Erythroblast (primary cell): ENCODE results near the gene CLIC1.

Experiments used
- DNase-seq, 2 experiments: peaks; one replicate each; lab custom pipeline; 2025; lab: John Stamatoyannopoulos, UW
- GATA1 ChIP-seq: IDR thresholded peaks from 2 replicates; pipeline ENCODE4 v1.6.1; 2011; ENCODE audit warnings: low read depth, mild to moderate bottlenecking, control low read depth, low read length, moderate library complexity
- POLR2A ChIP-seq: IDR thresholded peaks from 2 replicates; pipeline ENCODE4 v1.6.1; 2011; ENCODE audit warnings: mild to moderate bottlenecking, low read length

CLIC1 gene

GRCh38 chr6:31701666-31702404 is 34.5 kb downstream of the CLIC1 start:
- TF ChIP-seq POLR2A: no peak
- no peak for TF ChIP-seq GATA1
- peak; percentile 76 to 84 for DNase-seq

GRCh38 chr6:31700740-31701401 is 35.5 kb downstream of the CLIC1 start:
- no peak for TF ChIP-seq GATA1
- TF ChIP-seq POLR2A: no peak
- no peak for DNase-seq

DNA sequence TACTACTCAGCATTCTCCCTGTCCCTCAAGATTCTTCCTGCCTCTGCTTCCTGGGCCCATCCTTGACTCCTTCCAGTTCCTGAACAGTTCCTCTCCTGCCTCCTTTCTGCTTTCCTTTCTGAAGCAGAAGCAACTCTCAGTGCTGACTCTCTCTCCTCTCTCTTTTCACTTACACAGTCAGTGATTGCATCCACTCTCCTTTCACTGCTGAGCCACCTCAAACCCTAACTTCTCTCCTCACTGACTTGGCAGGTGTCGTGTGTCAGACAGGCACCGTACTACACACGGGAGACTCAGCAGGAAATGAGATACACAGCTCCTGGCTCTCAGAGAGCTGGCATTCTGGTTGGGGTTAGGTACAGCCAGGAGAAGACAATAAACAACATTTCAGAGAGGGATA is 38.8 kb downstream of the CLIC1 start:
- TF ChIP-seq GATA1 (no peak), POLR2A (no peak)
- no peak for DNase-seq

- TF ChIP-seq GATA1: no peak
- no peak for TF ChIP-seq POLR2A
- no peak for DNase-seq
Measured at GRCh38 chr6:31693535-31693934, 42.8 kb downstream of the CLIC1 start.

GRCh38 chr6:31692886-31693285 is 43.4 kb downstream of the CLIC1 start:
- DNase-seq: no peak
- no peak for TF ChIP-seq POLR2A
- no peak for TF ChIP-seq GATA1

- TF ChIP-seq GATA1 (no peak), POLR2A (no peak)
- no peak for DNase-seq
Measured at GRCh38 chr6:31692353-31692752, 44.0 kb downstream of the CLIC1 start.

DNA sequence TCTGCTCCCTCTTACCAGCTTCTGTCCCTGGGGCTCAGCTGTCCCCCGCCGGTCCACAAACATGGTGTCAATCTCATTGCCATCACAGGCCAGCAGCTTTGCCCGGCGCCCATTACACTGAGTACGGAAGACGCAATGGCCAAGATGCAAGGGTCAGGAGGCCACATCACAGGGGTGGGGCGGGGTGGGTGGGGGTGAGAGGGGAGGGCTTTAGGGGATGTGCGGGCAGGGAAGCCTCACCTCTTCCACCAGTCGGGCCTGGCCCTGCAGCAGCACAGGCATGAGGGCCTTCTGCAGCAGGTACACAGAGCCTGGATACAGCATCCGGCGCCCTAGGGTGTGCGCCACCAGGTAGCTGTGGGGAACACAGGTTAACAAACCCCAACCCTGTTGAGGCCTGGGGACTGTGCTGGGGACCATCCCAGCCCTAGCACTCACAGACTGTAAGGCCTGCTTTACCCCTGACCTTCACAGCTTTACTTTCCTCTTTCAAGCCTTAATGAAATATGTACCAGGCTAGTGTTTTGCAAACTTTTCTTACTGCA is 44.7 kb downstream of the CLIC1 start:
- no peak for TF ChIP-seq GATA1
- TF ChIP-seq POLR2A: no peak

GRCh38 chr6:31691078-31691463 is 45.3 kb downstream of the CLIC1 start:
- no peak for DNase-seq

More for the DNA sequence above, 44.7 kb downstream of the CLIC1 start:
- DNase-seq: no peak

GRCh38 chr6:31690231-31691077 is 45.9 kb downstream of the CLIC1 start:
- TF ChIP-seq GATA1 (no peak), POLR2A (no peak)
- DNase-seq: peak; percentile 60 to 82

More at GRCh38 chr6:31691078-31691463, 45.3 kb downstream of the CLIC1 start:
- no peak for TF ChIP-seq GATA1
- no peak for TF ChIP-seq POLR2A

DNA sequence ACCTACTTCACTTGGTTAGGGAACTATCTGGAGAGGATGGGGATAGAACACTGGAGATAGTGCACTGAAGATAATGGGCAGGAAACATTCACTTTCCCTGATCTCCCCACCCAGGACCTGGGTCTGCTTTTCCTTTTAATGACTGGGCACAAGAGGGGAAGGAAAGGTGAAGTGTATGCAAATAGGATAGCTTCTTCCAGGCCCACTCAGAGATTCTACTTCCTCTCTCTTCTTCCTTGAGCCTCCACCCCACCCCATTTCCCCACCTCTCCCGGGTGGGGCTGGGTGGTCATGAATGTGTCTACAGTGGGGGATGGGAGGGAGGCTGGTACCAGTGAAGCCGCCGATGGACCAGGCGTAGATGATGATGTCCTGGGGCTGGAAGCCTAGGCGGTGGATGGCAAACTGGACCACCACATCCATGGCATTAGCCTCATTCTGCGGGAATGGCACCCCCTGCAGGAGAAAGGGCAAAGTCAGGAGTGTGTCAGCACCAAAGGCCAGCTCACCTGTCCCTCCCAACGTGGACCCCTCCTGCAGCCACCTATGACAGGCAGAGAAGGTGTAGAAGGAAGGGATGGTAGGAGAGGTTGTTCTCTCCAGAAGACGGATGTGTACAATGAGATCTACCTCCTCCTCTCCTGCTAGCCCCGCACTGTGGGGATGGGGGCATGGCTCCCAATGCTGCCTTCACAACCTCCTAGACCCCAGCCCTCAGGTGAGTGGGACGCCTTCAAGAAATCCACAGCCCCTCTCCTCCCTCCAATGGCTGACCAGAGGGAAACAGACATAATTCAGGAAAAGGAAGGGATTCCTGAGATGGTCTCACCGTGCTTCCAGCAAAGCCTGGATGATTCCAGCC is 46.9 kb downstream of the CLIC1 start:
- TF ChIP-seq GATA1 (no peak), POLR2A (no peak)
- DNase-seq: peak in 1 of 2 experiments; percentile 30

DNA sequence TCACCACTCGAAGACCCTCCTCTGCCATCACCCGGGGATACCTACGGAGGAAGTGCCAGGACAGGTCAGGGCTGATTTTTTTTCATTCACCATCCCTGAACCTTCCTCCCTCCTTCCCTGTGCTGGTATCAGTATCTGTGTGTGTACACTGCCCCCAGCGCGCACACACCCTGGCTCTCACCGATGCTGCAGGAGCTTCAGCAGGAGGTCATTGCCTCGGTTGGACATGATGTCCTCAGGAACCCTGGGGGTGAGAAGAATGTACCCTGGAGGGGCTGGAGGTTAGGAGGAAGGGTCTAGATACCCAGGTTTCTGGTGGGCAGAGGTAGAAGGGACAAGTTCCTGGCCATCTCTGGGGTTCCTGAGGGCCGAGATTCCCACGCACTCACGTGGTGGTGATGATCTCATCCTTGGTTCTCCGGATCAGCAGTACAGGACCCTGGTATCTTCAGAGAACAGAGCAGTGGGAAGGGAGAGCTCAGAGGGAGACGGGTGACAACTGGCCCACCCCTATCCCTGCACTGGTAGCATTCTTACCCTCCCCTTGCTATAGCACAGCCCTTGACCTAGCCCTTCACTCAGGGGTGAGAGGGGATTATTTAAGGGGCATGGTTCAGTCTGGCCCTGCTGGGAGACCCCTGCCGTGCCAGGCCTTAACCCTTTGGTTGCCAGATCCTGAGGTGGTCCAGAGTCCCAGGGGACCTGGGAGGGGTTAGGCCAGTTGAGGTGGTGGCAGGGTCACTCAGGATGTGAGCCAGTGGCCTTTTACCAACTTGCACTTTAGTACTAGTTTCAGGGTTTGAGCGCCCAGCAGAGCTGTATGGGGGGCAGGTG is 48.3 kb downstream of the CLIC1 start:
- DNase-seq: no peak
- TF ChIP-seq GATA1 (no peak), POLR2A (no peak)

DNA sequence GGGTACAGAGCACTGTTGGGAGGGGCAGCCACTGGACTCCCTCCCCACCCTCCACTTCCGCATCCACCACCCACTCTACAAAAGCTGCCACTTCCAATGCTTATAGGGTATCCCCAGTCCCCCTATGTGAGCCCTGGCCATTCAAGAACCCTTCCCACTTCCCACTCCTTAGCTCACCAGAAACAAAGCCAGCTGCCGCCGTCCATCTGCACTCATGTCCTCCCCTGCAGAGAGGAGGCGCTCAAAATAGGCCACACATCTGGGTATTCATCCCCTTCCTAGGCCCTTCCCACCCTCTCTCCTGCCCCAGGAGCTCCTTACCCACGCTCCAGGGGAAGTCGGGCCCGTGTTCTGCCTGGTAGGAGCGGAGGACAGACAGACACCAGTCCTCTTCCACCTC is 49.0 kb downstream of the CLIC1 start:
- TF ChIP-seq POLR2A: no peak
- DNase-seq: no peak
